Common myeloid progenitor, CD34-positive (primary cell): ENCODE measurements around the gene TCF20.
A peak's percentile ranks its signal among the peaks of the same experiment; 100 is the strongest.

ENCODE experiments used
- CTCF ChIA-PET: fragments of 350-600 bp; sonication (Branson Sonifier 250); formaldehyde crosslinking; loops from one replicate; lab custom pipeline; 2021; ENCODE audit warnings: antibody characterized with exemption; lab: Charles Lee
- POLR2A ChIA-PET: fragments of 350-600 bp; sonication (Branson Sonifier 250); formaldehyde crosslinking; loops from one replicate; lab custom pipeline; 2021; ENCODE audit warnings: antibody characterized with exemption; lab: Charles Lee
- DNase-seq, 3 donors: peaks; one replicate each; pipeline versions ENCODE4 v3.0.0 to v3.0.0-alpha.2; 2013
- H3K27ac ChIP-seq, 2 experiments: 1 replicate in 1 of 2; 2 replicates in 1 of 2; pipeline ENCODE4 v1.7.0; 2013; ENCODE audit warnings: inconsistent platforms in 2 of 2, low read length in 2 of 2, mild to moderate bottlenecking in 2 of 2, low read depth in 1 of 2, moderate library complexity in 1 of 2; ENCODE audit not compliant: severe bottlenecking in 2 of 2, insufficient read depth in 1 of 2, poor library complexity in 1 of 2
- H3K27me3 ChIP-seq, 5 experiments: replicated peaks in 2 of 5; 1 replicate in 3 of 5; 2 replicates in 2 of 5; pipeline versions ENCODE4 v1.6.1 to v1.7.0; 2013; ENCODE audit warnings: low read length in 4 of 5, mild to moderate bottlenecking in 2 of 5, moderate library complexity in 2 of 5, inconsistent platforms in 1 of 5; ENCODE audit not compliant: insufficient read depth in 5 of 5, control insufficient read depth in 4 of 5
- H3K36me3 ChIP-seq, 4 experiments: 1 replicate in 2 of 4; 2 replicates in 2 of 4; pipeline versions ENCODE4 v1.6.1 to v1.7.0; 2013; ENCODE audit warnings: low read length in 3 of 4, control low read depth in 1 of 4, mild to moderate bottlenecking in 1 of 4; ENCODE audit not compliant: control insufficient read depth in 4 of 4, insufficient read depth in 4 of 4
- H3K4me1 ChIP-seq, 4 experiments: 1 replicate in 3 of 4; 2 replicates in 1 of 4; pipeline versions ENCODE4 v1.6.1 to v1.7.1; 2013; ENCODE audit warnings: low read length in 3 of 4, mild to moderate bottlenecking in 3 of 4, control low read depth in 1 of 4, inconsistent platforms in 1 of 4, moderate library complexity in 1 of 4; ENCODE audit not compliant: control insufficient read depth in 4 of 4, insufficient read depth in 4 of 4; ENCODE audit errors: control extremely low read depth in 1 of 4
- H3K4me3 ChIP-seq, 7 experiments: 1 replicate in 4 of 7; 2 replicates in 3 of 7; pipeline versions ENCODE4 v1.5.1 to v1.7.0; 2013; ENCODE audit warnings: mild to moderate bottlenecking in 7 of 7, low read length in 6 of 7, moderate library complexity in 6 of 7, inconsistent platforms in 2 of 7, low read depth in 2 of 7, control low read depth in 1 of 7; ENCODE audit not compliant: insufficient read depth in 4 of 7, control insufficient read depth in 1 of 7; ENCODE audit errors: extremely low read depth in 1 of 7
- H3K9me3 ChIP-seq, 5 experiments: 1 replicate in 4 of 5; 2 replicates in 1 of 5; pipeline versions ENCODE4 v1.6.1 to v1.7.1; 2013; ENCODE audit warnings: low read length in 4 of 5, mild to moderate bottlenecking in 2 of 5, inconsistent platforms in 1 of 5, low read depth in 1 of 5, moderate library complexity in 1 of 5; ENCODE audit not compliant: control insufficient read depth in 4 of 5, insufficient read depth in 2 of 5; ENCODE audit errors: control extremely low read depth in 1 of 5
- WGBS: methylation state at CpG from one replicate; pipeline ENCODE4 v1.1.5; 2013; ENCODE audit not compliant: insufficient coverage; 5-methylcytosine and 5-hydroxymethylcytosine counted together

TCF20 gene

DNA sequence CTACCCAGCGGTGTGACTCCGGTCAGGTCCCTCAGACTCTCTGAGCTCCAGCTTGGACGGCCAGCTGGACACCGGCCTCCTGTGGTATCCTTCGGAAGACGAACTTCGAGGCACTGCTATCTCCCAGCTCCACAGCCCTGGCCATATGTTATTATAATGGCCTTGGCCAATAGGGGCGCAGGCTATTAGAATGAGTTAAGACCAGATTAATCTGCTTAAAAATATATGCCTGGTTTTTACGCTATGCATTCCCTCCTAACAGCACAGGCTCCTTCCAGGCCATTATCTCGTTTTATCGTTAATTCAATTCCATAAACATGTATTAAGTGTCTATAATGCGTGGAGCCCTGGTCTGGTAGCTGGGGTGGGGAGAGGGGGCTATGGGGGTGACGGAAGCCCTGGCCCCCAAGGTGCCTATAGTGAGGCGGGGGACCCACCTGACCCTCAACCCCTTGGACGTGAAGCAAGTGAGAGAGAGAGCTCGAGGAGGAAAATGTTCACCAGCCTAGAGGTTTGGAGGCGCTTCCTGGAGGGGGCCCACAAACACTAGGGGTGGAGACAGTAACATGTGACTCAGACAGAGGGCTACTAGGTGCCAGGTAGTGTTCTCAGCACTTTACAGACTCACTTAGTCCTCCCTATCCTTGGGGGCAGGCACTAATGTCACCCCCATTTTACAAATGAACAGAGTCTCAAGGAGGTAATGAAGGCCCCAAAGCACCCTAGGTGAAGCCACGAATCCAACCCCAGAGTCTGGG is 37.5 kb upstream of the TCF20 start:
- Histone ChIP-seq H3K36me3 (no peaks in the 10 kb centered on the region), H3K4me1 (peaks cover 0 to 17% (median 6%) of the 10 kb centered on the region in 4 experiments), H3K27me3 (no peaks in the 10 kb centered on the region), H3K4me3 (no peak overlapping the region), H3K9me3 (no peaks in the 10 kb centered on the region), H3K27ac (no peak overlapping the region)
- ChIA-PET POLR2A (no interaction called here), CTCF (interaction anchor here (0.7 to 3.6 kb wide), 5 partner anchors 11 to 138 kb away, joined by 3 to 15 read pairs (median 3); no protein-coding TSS in a partner anchor)
- no peak for DNase-seq
- WGBS = 85% methylated on average over 14 of the region's 18 CpGs

DNA sequence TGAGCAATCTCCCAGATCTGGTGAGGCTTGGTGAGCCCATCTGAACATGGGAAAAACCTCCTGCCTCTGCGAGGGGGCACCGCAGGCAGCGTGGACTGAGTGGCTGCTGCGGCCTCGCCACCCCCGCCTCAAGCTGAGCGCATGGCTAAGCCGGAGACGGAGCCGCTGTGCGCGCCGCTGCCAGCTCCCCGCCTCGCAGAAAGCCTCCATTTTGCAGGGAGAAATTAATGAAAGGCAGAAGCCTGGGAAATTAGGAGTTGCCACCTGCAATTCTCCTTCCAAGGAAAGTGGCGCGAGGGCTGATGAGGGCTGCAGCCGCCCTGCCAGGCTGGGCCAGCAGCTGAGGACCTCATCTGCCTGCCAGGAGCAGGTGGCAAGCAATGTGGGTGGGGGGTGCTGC is 35.6 kb upstream of the TCF20 start:
- no peaks in the 10 kb centered on the region for H3K27me3 ChIP-seq
- no peak for DNase-seq
- WGBS = 92% methylated on average over 18 of the region's 18 CpGs
- H3K9me3 ChIP-seq = no peaks in the 10 kb centered on the region
- no peak overlapping the region for H3K27ac ChIP-seq
- no peak overlapping the region for H3K4me3 ChIP-seq
- ChIA-PET POLR2A (no interaction called here), CTCF (no interaction called here)
- H3K36me3 ChIP-seq = no peaks in the 10 kb centered on the region
- H3K4me1 ChIP-seq = peaks cover 4 to 25% (median 19%) of the 10 kb centered on the region in 4 experiments

DNA sequence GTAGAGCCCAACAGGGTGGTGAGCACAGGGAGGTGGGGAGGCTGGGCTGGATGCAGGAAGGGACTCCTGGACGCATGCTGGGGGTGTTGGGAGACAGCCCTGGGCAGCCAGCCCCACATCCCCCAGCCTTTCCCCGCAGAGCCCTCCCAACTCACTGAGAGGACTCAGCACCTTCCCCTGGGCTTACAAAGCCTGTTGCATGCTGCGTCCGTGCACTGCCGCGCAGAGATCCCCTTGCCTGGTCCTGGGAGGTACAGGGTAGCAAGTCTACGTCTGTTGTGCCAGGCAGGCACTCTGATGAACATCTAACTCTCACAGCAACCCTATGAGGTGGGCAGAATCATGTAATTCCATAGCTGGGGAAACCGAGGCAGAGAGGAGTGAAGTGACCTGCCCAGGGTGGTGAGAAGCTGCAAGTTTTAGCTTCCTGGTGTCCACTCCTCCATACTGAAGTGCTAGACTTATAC is 33.9 kb upstream of the TCF20 start:
- POLR2A ChIA-PET = no interaction called here
- CTCF ChIA-PET = interaction anchor here (6.0 kb wide), 1 partner anchor 9 kb away, joined by 29 read pairs; no protein-coding TSS in a partner anchor

DNA sequence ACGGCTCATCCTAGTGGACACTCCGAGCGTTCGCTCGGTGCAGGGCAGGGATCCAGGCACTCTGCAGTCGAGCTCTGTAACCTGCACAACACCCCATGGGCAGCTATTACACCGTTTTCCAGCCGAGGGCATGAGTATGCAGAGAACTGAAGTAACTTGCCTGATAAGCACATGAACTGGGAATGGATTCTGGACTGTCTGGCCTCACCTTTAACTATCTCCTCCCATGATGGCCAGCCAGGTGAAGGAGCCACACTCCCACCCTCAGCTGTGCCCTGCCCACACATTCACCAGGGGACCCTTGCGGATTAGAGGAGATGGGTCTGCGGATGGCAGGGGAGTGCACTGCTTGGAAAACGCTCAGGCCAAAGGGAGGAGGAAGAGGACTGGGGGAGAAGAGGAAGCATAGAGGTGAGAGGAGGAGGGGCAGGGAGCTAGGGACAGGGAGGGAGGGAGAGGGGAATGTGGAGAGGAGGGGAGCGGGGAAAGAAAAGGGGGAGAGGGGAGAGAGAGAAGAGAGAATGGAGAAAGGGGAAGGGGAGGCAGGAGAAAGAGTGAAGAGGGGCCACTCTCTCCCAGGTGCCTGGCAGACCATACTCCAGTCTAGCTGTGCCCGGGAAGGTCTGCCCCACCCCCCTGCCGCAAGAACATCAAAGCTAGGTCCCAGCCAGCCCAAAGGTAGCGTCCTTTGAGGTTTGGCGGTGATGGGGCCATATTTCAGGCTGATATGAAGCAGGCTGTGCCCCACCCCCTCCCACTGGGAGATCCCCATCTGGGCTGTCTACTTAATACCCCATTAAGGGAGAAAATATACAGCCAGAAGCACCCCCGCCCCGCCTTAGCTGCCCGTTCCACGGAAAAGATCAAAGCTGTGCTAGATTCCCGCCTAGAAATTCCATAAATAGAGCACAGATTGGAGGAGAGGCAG is 33.2 kb upstream of the TCF20 start:
- no peak for DNase-seq
- Histone ChIP-seq H3K4me3 (no peak overlapping the region), H3K36me3 (no peaks in the 10 kb centered on the region), H3K27me3 (no peaks in the 10 kb centered on the region), H3K4me1 (peaks cover 5 to 42% (median 36%) of the 10 kb centered on the region in 4 experiments), H3K9me3 (no peaks in the 10 kb centered on the region), H3K27ac (no peak overlapping the region)
- 76% methylated on average over 17 of the region's 21 CpGs for WGBS
- ChIA-PET POLR2A (interaction anchor here (0.6 kb wide), 1 partner anchor 10 kb away, joined by 3 read pairs; no protein-coding TSS in a partner anchor), CTCF (interaction anchor here (6.0 kb wide), 1 partner anchor 10 kb away, joined by 29 read pairs; no protein-coding TSS in a partner anchor)

More for the DNA sequence above, 33.9 kb upstream of the TCF20 start:
- H3K36me3 ChIP-seq = no peaks in the 10 kb centered on the region
- DNase-seq = no peak
- H3K4me1 ChIP-seq = peaks cover 5 to 35% (median 33%) of the 10 kb centered on the region in 4 experiments
- no peak overlapping the region for H3K4me3 ChIP-seq
- no peak overlapping the region for H3K27ac ChIP-seq
- H3K9me3 ChIP-seq = no peaks in the 10 kb centered on the region
- WGBS = 70% methylated on average over 6 of the region's 8 CpGs
- no peaks in the 10 kb centered on the region for H3K27me3 ChIP-seq

DNA sequence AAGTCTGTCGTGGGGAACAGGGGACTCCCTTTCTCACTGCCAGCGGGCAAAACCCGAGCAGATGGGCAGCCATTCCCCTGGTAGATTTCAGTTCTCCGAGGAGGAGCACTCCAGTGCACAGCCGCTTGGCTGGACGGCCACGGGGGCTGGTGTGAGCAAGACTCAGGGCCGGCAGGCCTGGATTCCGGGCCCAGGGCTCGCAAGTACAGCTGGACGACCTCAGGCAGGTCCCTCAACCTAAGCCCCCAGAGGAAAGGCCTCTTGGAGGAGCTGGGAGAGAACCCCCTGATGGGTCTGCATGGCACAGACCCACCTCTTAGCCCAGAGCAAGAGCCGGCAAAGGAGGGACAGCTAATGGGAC is 31.3 kb upstream of the TCF20 start:
- DNase-seq = no peak
- ChIA-PET POLR2A (no interaction called here), CTCF (interaction anchor here (0.7 to 6.0 kb wide), 3 partner anchors 12 to 131 kb away, joined by 3 to 29 read pairs (median 4); no protein-coding TSS in a partner anchor)
- Histone ChIP-seq H3K4me1 (peaks cover 5 to 58% (median 47%) of the 10 kb centered on the region in 4 experiments), H3K9me3 (no peaks in the 10 kb centered on the region), H3K36me3 (no peaks in the 10 kb centered on the region), H3K27me3 (no peaks in the 10 kb centered on the region), H3K27ac (no peak overlapping the region), H3K4me3 (no peak overlapping the region)
- WGBS = 95% methylated on average over 12 of the region's 12 CpGs

DNA sequence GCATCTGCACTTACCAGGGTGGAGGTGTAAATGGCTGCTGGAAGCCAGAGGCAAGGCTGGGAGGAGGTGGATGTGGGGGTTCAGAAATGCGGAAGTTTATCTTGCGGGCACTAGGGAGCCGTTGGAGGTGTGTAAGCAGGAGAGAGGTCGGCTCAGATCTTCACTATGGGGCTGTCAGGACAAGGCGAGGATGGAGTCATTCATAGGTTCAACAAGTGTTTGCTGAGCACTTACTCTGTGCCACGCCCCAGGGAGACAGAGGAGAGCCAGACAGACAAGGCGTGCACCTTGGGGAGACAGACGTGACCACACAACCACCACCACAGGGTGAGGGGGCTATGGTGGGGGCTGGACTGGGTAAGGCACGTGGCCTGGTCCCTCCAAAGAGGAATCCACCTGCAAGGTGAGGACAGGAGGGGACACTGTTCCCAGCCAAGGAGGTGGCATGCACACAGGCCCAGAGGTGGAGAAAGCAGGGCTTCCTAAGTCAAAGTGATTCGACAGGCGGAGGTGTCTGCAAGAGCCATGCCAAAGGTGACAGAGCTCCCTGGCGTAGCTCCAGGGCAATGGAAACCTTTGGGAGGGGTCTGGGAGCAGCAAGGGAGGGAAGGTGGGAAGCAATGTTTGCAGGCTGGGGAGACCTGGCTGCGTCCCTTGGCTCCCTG is 30.8 kb upstream of the TCF20 start:
- peak overlapping the region in 2 of 7 experiments; percentile 15 to 17 for H3K4me3 ChIP-seq
- H3K4me1 ChIP-seq = peaks cover 5 to 63% (median 52%) of the 10 kb centered on the region in 4 experiments
- POLR2A ChIA-PET = no interaction called here
- 49% methylated on average over 12 of the region's 13 CpGs for WGBS
- H3K36me3 ChIP-seq = no peaks in the 10 kb centered on the region
- no peak for DNase-seq
- no peaks in the 10 kb centered on the region for H3K27me3 ChIP-seq
- H3K9me3 ChIP-seq = no peaks in the 10 kb centered on the region
- no peak overlapping the region for H3K27ac ChIP-seq
- CTCF ChIA-PET = interaction anchor here (0.7 to 6.0 kb wide), 2 partner anchors 12 to 28 kb away, joined by 3 to 29 read pairs; no protein-coding TSS in a partner anchor
